Left ventricle myocardium superior (tissue), 1 donor: ENCODE data around the gene CLDN14. TPM values are rescaled to one million over a fixed set of nuclear protein-coding genes. Genes with fewer than 3 reads are reported as not detected.
A peak's percentile ranks its signal among the peaks of the same experiment; 100 is the strongest.

Source experiments
- ATAC-seq: fragments of 200-7000 bp; cut with Tn5 transposase; one replicate; pipeline ENCODE4 v1.9.1; 2020; ENCODE audit warnings: mild to moderate bottlenecking, moderate library complexity
- DNase-seq: peaks from one replicate; pipeline ENCODE4 v3.0.0-alpha.2; 2020
- intact Hi-C: fragments of 100-400 bp; cut with micrococcal nuclease; formaldehyde crosslinking; loops from one replicate; pipeline ENCODE4 v1.11.0; 2022
- total RNA-seq: library from RNA; stranded (reverse); fragmentation: NEBNext Ultra II Directional; extraction: Animal tissue kit (Norgen Biotek cat#: 25700); gene quantifications from one replicate; pipeline ENCODE4 v1.2.1, GENCODE V29; 2021
- donor health status: DM: no; HTN: yes; CAD: no; lungs with severe emphysema.

The CLDN14 gene
- total RNA-seq, 1 donor from 2014 or later = not detected

DNA sequence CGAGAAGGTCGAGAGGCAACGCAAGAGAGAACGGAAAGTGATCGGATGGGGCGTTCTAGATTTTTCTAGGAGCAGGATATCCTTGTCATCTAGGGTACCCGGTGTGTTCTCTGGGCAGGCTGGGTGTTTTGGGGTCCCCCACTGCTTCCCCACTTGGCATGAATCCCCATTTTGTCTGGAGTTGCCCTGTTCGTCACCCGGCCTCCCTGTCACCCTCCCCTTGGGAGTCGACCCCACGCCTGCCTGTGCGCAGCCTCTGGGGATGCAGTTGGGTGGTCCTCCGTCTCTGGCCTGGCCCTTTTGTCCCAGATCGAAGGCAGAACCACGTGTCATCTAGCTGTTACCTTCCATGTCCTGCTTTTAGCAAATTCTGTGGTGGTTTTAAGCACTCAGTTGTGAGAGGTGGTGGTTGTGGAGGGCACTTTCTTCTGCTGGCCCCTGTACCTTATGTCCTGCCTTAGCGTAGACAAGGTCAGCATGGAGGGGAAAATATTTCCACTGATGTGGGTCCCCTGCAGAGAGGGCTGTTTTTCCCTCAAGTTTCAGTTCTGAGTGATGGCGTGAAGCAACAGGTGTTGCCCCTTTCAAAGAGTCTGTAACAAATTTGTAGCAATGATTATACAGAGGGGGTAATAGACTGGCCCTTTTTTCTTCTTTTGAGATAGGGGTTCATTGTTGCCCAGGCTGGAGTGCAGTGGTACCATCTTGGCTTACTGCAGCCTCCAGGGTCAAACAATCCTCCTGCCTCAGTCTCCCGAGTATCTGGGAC is 59.2 kb downstream of the CLDN14 start:
- DNase-seq (no peak), ATAC-seq (no peak)
- intact Hi-C loops = no loop called here

- intact Hi-C loops = no loop called here
- DNase-seq (peak; percentile 75), ATAC-seq (peak; percentile 94)
Measured at GRCh38 chr21:36419996-36420395, 59.9 kb downstream of the CLDN14 start.

DNA sequence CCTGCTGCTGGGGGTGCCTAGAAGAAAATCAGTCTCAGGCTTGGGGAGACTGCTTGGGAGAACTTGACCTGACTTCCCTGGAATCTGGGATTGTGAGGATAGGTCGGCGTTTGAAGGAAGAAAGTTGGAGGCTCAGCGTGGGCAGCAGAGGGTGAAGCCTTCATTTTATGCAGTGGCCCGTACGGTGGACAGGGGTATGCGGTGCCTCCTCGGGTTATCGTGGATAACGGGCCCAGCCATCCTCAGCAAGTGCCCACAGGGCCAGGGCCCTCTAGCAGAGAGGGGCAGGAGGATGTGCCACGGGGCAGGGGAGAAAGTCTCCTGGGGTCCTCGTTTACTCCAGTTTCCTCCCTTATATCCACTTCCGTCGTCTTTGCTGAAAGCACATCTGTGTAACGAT is 60.7 kb downstream of the CLDN14 start:
- DNase-seq (no peak), ATAC-seq (no peak)
- intact Hi-C loops = no loop called here

GRCh38 chr21:36415375-36415774 is 64.5 kb downstream of the CLDN14 start:
- DNase-seq (no peak), ATAC-seq (no peak)
- intact Hi-C loops = no loop called here

DNA sequence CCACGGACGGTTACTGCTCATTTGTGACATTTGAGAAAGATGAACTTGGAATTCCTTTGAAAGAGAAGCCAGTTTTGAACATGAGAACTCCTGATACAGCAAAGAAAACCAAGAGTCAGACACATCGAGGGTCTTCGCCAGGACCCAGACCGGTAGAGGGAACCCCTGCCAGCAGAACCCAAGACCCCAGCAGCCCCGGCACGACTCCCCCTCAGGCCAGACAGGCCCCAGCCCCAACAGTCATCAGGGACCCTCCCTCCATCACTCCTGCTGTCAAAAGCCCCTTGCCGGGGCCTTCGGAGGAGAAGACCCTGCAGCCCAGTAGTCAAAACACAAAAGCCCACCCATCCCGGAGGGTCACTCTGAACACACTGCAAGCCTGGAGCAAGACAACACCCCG is 67.0 kb downstream of the CLDN14 start:
- DNase-seq (no peak), ATAC-seq (no peak)
- intact Hi-C loops = no loop called here

GRCh38 chr21:36411301-36411700 is 68.6 kb downstream of the CLDN14 start:
- ATAC-seq (no peak), DNase-seq (no peak)
- intact Hi-C loops = no loop called here

Other genes with a start within 250 kb of the CLDN14 start
- 22.2 TPM for gene MORC3, start 159.9 kb downstream of the CLDN14 start, total RNA-seq
- gene CHAF1B, start 94.7 kb downstream of the CLDN14 start, total RNA-seq = 0.52 TPM
- gene SIM2, start 219.0 kb upstream of the CLDN14 start, total RNA-seq = not detected